Peyer's patch (tissue), 4 donors: ENCODE measurements around the gene ABCD4. TPM values are rescaled to one million over a fixed set of nuclear protein-coding genes. Genes with fewer than 3 reads are reported as not detected.

Source experiments
- DNase-seq, 3 donors: peaks; one replicate each; pipeline ENCODE4 v3.0.0-alpha.2; 2017 to 2019
- H3K27ac ChIP-seq, 4 donors: fragments of 200-600 bp; sonication (generic); one replicate each; pipeline ENCODE4 v1.5.1; 2016 to 2019
- H3K27me3 ChIP-seq, 2 donors: fragments of 200-600 bp; sonication (generic); one replicate each; pipeline ENCODE4 v1.5.1; 2019
- H3K36me3 ChIP-seq, 3 donors: fragments of 200-600 bp; sonication (generic); one replicate each; pipeline ENCODE4 v1.5.1; 2016 to 2019
- H3K4me1 ChIP-seq, 4 donors: fragments of 200-600 bp; sonication (generic); one replicate each; pipeline ENCODE4 v1.5.1; 2016 to 2019
- H3K4me3 ChIP-seq, 4 donors: fragments of 200-600 bp; sonication (generic); 1 replicate in 3 of 4; 2 replicates in 1 of 4; pipeline ENCODE4 v1.5.1; 2016 to 2019; ENCODE audit warnings: mild to moderate bottlenecking in 1 of 4
- H3K9me3 ChIP-seq, 4 donors: fragments of 200-600 bp; sonication (generic); one replicate each; pipeline ENCODE4 v1.5.1; 2016 to 2019; ENCODE audit warnings: mild to moderate bottlenecking in 1 of 4
- CTCF ChIP-seq, 6 experiments: fragments of 450-650 bp in 4 of 6; fragments of 200-600 bp in 2 of 6; sonication (generic) in 1 of 6; IDR thresholded peaks; one replicate each; pipeline ENCODE4 v1.5.1; 2017 to 2019; ENCODE audit warnings: antibody characterized with exemption in 6 of 6, mild to moderate bottlenecking in 3 of 6, moderate library complexity in 1 of 6
- POLR2A ChIP-seq, 2 donors: fragments of 450-650 bp; IDR thresholded peaks; one replicate each; pipeline ENCODE4 v1.5.1; 2017; ENCODE audit warnings: antibody characterized with exemption in 2 of 2, mild to moderate bottlenecking in 2 of 2, moderate library complexity in 2 of 2
- total RNA-seq, 4 donors: library from RNA; depleted of rRNA; stranded (reverse); fragments of >200 nt; gene quantifications; one replicate each; pipeline ENCODE4 v1.1.0, GENCODE V29; 2016

Gene ABCD4
- total RNA-seq, 4 donors from 2014 or later = 89.1 to 139 (median 107) TPM

DNA sequence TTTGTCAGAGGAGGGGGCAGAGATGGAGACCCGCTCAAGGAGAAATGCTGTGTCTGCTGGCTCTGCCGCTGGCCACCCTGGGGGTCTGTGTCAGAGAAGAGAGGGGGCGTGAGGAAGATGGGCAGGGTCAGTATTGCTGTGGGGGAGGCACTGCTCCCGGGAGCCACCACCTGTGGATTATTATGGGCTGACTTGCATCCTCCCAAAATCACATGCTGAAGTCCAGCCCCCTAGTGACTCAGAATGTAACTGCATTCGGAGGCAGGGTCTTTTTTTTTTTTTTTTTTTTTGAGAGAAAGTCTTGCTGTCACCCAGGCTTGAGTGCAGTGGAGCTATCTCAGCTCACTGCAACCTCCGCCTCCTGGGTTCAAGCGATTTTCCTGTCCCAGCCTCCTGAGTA lies 12.3 kb downstream of the ABCD4 start:
- Histone ChIP-seq H3K27me3 (no peaks in the 10 kb centered on the region), H3K4me3 (no peak overlapping the region), H3K36me3 (peaks cover 0 to 86% (median 0%) of the 10 kb centered on the region in 3 donors), H3K9me3 (no peaks in the 10 kb centered on the region), H3K4me1 (no peaks in the 10 kb centered on the region), H3K27ac (no peak overlapping the region)
- DNase-seq = no peak
- TF ChIP-seq CTCF (IDR thresholded peaks at IDR 0.05) (peak in 3 of 6 experiments; percentile 11 to 14 (median 13)), POLR2A (IDR thresholded peaks at IDR 0.05) (no peak)

DNA sequence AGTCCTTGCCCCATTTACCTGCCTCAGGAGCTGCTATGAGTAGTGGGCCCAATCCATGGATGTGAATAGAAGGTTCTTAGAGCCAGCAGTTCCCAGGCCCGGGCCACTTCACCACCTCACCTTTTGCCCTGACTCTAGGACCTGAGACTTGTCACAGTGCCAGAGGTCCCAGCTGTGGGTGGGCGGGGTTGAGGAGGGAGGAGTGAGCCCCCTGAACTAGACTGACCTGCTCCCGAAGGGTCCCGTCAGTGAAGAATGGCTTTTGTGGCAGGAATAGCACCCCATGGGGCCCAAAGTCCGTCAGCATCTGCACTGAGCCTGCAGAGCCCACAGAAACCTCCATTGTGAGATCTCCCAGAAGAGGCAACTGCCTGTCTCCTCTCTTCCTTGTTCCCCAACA lies 12.9 kb downstream of the ABCD4 start:
- no peaks in the 10 kb centered on the region for H3K4me1 ChIP-seq
- no peaks in the 10 kb centered on the region for H3K9me3 ChIP-seq
- no peaks in the 10 kb centered on the region for H3K27me3 ChIP-seq
- no peak overlapping the region for H3K27ac ChIP-seq
- TF ChIP-seq CTCF (IDR thresholded peaks at IDR 0.05) (no peak), POLR2A (IDR thresholded peaks at IDR 0.05) (no peak)
- peaks cover 0 to 86% (median 0%) of the 10 kb centered on the region in 3 donors for H3K36me3 ChIP-seq
- no peak for DNase-seq
- H3K4me3 ChIP-seq = no peak overlapping the region

- Histone ChIP-seq H3K27me3 (no peaks in the 10 kb centered on the region), H3K4me3 (no peak overlapping the region), H3K4me1 (no peaks in the 10 kb centered on the region), H3K36me3 (peaks cover 0 to 84% (median 0%) of the 10 kb centered on the region in 3 donors), H3K27ac (no peak overlapping the region), H3K9me3 (no peaks in the 10 kb centered on the region)
- no peak for TF ChIP-seq POLR2A (IDR thresholded peaks at IDR 0.05)
- TF ChIP-seq CTCF (IDR thresholded peaks at IDR 0.05) = no peak
- DNase-seq = no peak
Measured at GRCh38 chr14:74286736-74287135, 16.0 kb downstream of the ABCD4 start.

DNA sequence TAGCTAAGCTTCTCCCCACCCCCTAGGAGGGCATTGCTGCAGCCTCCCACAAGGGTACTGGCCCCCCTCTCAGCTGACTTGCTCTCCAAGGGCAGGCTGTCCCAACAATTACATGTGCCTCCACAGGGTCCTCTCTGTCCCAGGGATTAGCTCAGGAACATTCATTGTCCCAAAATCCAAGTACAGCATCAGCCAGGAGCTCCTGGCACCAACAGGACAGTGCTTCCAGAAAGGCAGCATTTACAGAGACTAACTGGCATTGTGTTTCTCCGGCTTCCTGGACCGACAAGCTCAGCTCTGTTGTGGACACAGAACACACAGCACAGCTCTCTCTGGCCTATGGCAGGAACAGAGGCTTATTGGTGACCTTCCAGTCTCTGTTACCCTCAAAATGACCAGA lies 21.7 kb downstream of the ABCD4 start:
- no peaks in the 10 kb centered on the region for H3K27me3 ChIP-seq
- H3K4me3 ChIP-seq = no peak overlapping the region
- H3K27ac ChIP-seq = no peak overlapping the region
- no peak for DNase-seq
- no peak for TF ChIP-seq CTCF (IDR thresholded peaks at IDR 0.05)
- TF ChIP-seq POLR2A (IDR thresholded peaks at IDR 0.05) = no peak
- H3K9me3 ChIP-seq = peaks cover 0 to 5% (median 0%) of the 10 kb centered on the region in 4 donors
- H3K4me1 ChIP-seq = no peaks in the 10 kb centered on the region
- peaks cover 0 to 33% (median 0%) of the 10 kb centered on the region in 3 donors for H3K36me3 ChIP-seq

GRCh38 chr14:74278080-74278479 lies 24.7 kb downstream of the ABCD4 start:
- Histone ChIP-seq H3K4me3 (no peak overlapping the region), H3K36me3 (peaks cover 0 to 4% (median 0%) of the 10 kb centered on the region in 3 donors), H3K27ac (no peak overlapping the region), H3K4me1 (no peaks in the 10 kb centered on the region), H3K9me3 (peaks cover 0 to 5% (median 0%) of the 10 kb centered on the region in 4 donors), H3K27me3 (no peaks in the 10 kb centered on the region)
- DNase-seq = no peak
- TF ChIP-seq CTCF (IDR thresholded peaks at IDR 0.05) (no peak), POLR2A (IDR thresholded peaks at IDR 0.05) (no peak)
